SH-SY5Y (cell line): Measurements from ENCODE around the gene ACE.

Experiments
- GATA2 ChIP-seq: IDR thresholded peaks from 2 replicates; pipeline ENCODE4 v1.6.1; 2011; ENCODE audit warnings: mild to moderate bottlenecking, low read depth, low read length
- GATA3 ChIP-seq: IDR thresholded peaks from 2 replicates; pipeline ENCODE4 v1.6.1; 2011; ENCODE audit warnings: low read depth, mild to moderate bottlenecking, low read length, moderate library complexity

DNA sequence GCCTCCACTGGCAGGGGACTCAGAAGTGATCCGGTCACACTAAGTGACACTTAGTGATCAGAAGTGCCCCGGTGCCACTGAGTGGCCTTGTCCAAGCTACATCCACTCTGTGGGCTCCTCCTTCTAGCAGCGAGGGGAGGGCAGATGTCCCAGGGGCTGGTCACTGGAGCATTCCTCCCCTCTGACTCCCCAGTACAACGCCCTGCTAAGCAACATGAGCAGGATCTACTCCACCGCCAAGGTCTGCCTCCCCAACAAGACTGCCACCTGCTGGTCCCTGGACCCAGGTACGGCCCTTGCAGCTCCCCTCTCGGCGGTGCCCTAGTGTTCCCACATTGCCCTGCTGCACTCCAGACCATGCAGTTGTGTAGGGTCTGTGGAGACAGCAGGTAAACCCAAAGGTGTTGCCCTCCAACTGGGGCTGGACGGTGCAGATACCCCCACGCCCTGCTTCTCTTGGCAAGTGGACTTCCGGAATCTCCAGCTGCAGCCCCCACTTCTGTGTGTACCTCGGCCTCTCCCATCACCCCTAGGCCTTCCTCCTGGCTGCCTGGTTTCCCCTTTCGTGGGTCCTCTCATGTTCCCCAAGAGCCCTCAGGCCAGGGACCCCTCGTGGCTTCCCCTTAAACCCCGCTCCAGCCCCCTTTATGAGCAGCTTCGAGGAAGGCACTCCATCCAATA is 2.1 kb downstream of the ACE start:
- TF ChIP-seq GATA2 (no peak), GATA3 (no peak)
